ENCODE results near the gene TMC5. TPM values are rescaled to one million over a fixed set of nuclear protein-coding genes. Genes with fewer than 3 reads are reported as not detected.

TMC5 gene
- total and polyA plus RNA-seq, 2 experiments from 2014 or later = 2.3 to 4.8 TPM

DNA sequence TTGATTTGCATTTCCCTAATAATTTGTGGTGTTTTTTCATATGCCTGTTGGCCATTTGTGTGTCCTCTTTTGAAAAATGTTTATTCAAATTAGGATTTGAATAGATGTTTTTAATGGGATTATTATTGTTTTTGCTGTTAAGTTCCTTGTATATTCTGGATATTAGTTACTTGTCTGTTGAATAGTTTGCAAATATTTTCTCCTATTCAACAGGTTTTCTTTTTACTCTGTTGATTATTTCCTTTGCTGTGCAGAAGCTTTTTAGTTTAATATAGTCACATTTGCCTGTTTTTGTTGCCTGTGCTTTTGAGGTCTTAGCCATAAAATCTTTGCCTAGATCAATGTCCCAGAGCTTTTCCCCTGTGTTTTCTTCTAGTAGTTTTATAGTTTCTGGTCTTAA, 94.6 kb downstream of the TMC5 start (continued):
- TF ChIP-seq, protein P1, sequence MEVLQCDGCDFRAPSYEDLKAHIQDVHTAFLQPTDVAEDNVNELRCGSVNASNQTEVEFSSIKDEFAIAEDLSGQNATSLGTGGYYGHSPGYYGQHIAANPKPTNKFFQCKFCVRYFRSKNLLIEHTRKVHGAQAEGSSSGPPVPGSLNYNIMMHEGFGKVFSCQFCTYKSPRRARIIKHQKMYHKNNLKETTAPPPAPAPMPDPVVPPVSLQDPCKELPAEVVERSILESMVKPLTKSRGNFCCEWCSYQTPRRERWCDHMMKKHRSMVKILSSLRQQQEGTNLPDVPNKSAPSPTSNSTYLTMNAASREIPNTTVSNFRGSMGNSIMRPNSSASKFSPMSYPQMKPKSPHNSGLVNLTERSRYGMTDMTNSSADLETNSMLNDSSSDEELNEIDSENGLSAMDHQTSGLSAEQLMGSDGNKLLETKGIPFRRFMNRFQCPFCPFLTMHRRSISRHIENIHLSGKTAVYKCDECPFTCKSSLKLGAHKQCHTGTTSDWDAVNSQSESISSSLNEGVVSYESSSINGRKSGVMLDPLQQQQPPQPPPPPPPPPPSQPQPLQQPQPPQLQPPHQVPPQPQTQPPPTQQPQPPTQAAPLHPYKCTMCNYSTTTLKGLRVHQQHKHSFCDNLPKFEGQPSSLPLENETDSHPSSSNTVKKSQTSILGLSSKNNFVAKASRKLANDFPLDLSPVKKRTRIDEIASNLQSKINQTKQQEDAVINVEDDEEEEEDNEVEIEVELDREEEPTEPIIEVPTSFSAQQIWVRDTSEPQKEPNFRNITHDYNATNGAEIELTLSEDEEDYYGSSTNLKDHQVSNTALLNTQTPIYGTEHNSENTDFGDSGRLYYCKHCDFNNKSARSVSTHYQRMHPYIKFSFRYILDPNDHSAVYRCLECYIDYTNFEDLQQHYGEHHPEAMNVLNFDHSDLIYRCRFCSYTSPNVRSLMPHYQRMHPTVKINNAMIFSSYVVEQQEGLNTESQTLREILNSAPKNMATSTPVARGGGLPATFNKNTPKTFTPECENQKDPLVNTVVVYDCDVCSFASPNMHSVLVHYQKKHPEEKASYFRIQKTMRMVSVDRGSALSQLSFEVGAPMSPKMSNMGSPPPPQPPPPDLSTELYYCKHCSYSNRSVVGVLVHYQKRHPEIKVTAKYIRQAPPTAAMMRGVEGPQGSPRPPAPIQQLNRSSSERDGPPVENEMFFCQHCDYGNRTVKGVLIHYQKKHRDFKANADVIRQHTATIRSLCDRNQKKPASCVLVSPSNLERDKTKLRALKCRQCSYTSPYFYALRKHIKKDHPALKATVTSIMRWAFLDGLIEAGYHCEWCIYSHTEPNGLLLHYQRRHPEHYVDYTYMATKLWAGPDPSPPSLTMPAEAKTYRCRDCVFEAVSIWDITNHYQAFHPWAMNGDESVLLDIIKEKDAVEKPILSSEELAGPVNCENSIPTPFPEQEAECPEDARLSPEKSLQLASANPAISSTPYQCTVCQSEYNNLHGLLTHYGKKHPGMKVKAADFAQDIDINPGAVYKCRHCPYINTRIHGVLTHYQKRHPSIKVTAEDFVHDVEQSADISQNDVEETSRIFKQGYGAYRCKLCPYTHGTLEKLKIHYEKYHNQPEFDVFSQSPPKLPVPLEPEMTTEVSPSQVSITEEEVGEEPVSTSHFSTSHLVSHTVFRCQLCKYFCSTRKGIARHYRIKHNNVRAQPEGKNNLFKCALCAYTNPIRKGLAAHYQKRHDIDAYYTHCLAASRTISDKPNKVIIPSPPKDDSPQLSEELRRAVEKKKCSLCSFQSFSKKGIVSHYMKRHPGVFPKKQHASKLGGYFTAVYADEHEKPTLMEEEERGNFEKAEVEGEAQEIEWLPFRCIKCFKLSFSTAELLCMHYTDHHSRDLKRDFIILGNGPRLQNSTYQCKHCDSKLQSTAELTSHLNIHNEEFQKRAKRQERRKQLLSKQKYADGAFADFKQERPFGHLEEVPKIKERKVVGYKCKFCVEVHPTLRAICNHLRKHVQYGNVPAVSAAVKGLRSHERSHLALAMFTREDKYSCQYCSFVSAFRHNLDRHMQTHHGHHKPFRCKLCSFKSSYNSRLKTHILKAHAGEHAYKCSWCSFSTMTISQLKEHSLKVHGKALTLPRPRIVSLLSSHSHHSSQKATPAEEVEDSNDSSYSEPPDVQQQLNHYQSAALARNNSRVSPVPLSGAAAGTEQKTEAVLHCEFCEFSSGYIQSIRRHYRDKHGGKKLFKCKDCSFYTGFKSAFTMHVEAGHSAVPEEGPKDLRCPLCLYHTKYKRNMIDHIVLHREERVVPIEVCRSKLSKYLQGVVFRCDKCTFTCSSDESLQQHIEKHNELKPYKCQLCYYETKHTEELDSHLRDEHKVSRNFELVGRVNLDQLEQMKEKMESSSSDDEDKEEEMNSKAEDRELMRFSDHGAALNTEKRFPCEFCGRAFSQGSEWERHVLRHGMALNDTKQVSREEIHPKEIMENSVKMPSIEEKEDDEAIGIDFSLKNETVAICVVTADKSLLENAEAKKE (CRISPR knock-in tag; IDR thresholded peaks at IDR 0.05) = no peak

- no peak overlapping the region for H3K27ac Mint-ChIP-seq
- H3K36me3 Mint-ChIP-seq (ENCODE audit: low read depth) = peaks cover 54% of the 10 kb centered on the region
- H3K9me3 Mint-ChIP-seq = no peaks in the 10 kb centered on the region; the same call in 2 of the 3 replicates
- Histone ChIP-seq H3K27me3 (ENCODE audit: insufficient read depth) (no peaks in the 10 kb centered on the region), H3K4me1 (ENCODE audit: insufficient read depth) (no peaks in the 10 kb centered on the region), H3K27ac (ENCODE audit: low read depth) (no peak overlapping the region), H3K79me2 (replicated peaks; ENCODE audit: insufficient read depth) (peaks cover 40% of the 10 kb centered on the region), H4K20me1 (replicated peaks; ENCODE audit: insufficient read depth) (peaks cover 6% of the 10 kb centered on the region), H3K4me3 (no peak overlapping the region), H2AFZ (no peak overlapping the region), H3K36me3 (ENCODE audit: insufficient read depth) (peaks cover 24% of the 10 kb centered on the region), H3K4me2 (no peak overlapping the region), H3K9me2 (ENCODE audit: insufficient read depth) (no peaks in the 10 kb centered on the region), H3F3A (replicated peaks; ENCODE audit: low read depth) (no peaks in the 10 kb centered on the region)
- no peaks in the 10 kb centered on the region for H3K4me1 Mint-ChIP-seq
- DNase-seq (ENCODE audit: low spot score) (no peak), ATAC-seq (no peak)
- TF ChIP-seq, protein P2, sequence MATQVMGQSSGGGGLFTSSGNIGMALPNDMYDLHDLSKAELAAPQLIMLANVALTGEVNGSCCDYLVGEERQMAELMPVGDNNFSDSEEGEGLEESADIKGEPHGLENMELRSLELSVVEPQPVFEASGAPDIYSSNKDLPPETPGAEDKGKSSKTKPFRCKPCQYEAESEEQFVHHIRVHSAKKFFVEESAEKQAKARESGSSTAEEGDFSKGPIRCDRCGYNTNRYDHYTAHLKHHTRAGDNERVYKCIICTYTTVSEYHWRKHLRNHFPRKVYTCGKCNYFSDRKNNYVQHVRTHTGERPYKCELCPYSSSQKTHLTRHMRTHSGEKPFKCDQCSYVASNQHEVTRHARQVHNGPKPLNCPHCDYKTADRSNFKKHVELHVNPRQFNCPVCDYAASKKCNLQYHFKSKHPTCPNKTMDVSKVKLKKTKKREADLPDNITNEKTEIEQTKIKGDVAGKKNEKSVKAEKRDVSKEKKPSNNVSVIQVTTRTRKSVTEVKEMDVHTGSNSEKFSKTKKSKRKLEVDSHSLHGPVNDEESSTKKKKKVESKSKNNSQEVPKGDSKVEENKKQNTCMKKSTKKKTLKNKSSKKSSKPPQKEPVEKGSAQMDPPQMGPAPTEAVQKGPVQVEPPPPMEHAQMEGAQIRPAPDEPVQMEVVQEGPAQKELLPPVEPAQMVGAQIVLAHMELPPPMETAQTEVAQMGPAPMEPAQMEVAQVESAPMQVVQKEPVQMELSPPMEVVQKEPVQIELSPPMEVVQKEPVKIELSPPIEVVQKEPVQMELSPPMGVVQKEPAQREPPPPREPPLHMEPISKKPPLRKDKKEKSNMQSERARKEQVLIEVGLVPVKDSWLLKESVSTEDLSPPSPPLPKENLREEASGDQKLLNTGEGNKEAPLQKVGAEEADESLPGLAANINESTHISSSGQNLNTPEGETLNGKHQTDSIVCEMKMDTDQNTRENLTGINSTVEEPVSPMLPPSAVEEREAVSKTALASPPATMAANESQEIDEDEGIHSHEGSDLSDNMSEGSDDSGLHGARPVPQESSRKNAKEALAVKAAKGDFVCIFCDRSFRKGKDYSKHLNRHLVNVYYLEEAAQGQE (IDR thresholded peaks at IDR 0.05; ENCODE audit: unreplicated experiment) = no peak
- TF ChIP-seq ZNF331 (CRISPR knock-in tag; IDR thresholded peaks at IDR 0.05; ENCODE audit: low read depth) (no peak), ETS1 (IDR thresholded peaks at IDR 0.05) (no peak), CTCF (conservative IDR thresholded peaks at IDR 0.05; ENCODE audit: low read depth in 2 of 2) (no peak), NANOG (IDR thresholded peaks at IDR 0.05; ENCODE audit: borderline replicate concordance) (no peak), CREB1 (CRISPR knock-in tag; IDR thresholded peaks at IDR 0.05; ENCODE audit: low read depth) (no peak), STAT1 (IDR thresholded peaks at IDR 0.05; ENCODE audit: unreplicated experiment) (no peak), JUNB (IDR thresholded peaks at IDR 0.05; ENCODE audit: unreplicated experiment) (no peak), EZH2phosphoT487 (IDR thresholded peaks at IDR 0.05; ENCODE audit: unreplicated experiment) (no peak), EZH2 (IDR thresholded peaks at IDR 0.05; ENCODE audit: low read depth, unreplicated experiment) (no peak)
- no peak overlapping the region for H3K4me3 Mint-ChIP-seq
- H3K27me3 Mint-ChIP-seq (ENCODE audit: insufficient read depth, low read depth, poor library complexity) = no peaks in the 10 kb centered on the region
These were observed 95.8 kb downstream of the TMC5 start for GRCh38 chr16:19513377-19514053.
